HG02885 (cell line): ENCODE results near the gene PLPPR1.
"Not testable (repeated sequence)": the region's sequence is repeated elsewhere in the genome, so short reads cannot be mapped to it uniquely, and the experiment has no call there.

ENCODE experiments used
- ATAC-seq: cut with Tn5 transposase; IDR thresholded peaks from one replicate; pipeline ENCODE4 v1.9.1; 2021; ENCODE audit warnings: mild to moderate bottlenecking; ENCODE audit not compliant: unreplicated experiment, poor library complexity

Gene PLPPR1

GRCh38 chr9:101039581-101039980 lies 11.1 kb downstream of the PLPPR1 start:
- not testable (repeated sequence) for ATAC-seq

- ATAC-seq, result no peak
Measured at GRCh38 chr9:101047848-101048397, 19.4 kb downstream of the PLPPR1 start.

GRCh38 chr9:101050650-101051049 lies 22.1 kb downstream of the PLPPR1 start:
- no peak for ATAC-seq

- ATAC-seq, result no peak
Measured at GRCh38 chr9:101054657-101055056, 26.1 kb downstream of the PLPPR1 start.

- no peak for ATAC-seq
Measured at GRCh38 chr9:101055516-101055915, 27.0 kb downstream of the PLPPR1 start.

- no peak for ATAC-seq
Measured at GRCh38 chr9:101062686-101063085, 34.2 kb downstream of the PLPPR1 start.

- ATAC-seq, result no peak
Measured at GRCh38 chr9:101063192-101063591, 34.7 kb downstream of the PLPPR1 start.

- no peak for ATAC-seq
Measured at GRCh38 chr9:101064206-101064605, 35.7 kb downstream of the PLPPR1 start.

- ATAC-seq, result no peak
Measured at GRCh38 chr9:101065930-101066329, 37.4 kb downstream of the PLPPR1 start.

GRCh38 chr9:101068696-101069095 lies 40.2 kb downstream of the PLPPR1 start:
- no peak for ATAC-seq

GRCh38 chr9:101072259-101072658 lies 43.7 kb downstream of the PLPPR1 start:
- ATAC-seq, result no peak

GRCh38 chr9:101073122-101073521 lies 44.6 kb downstream of the PLPPR1 start:
- no peak for ATAC-seq

GRCh38 chr9:101081641-101082040 lies 53.1 kb downstream of the PLPPR1 start:
- ATAC-seq, result no peak

- no peak for ATAC-seq
Measured at GRCh38 chr9:101083448-101084202, 55.1 kb downstream of the PLPPR1 start.

GRCh38 chr9:101087426-101087825 lies 58.9 kb downstream of the PLPPR1 start:
- ATAC-seq, result no peak

- no peak for ATAC-seq
Measured at GRCh38 chr9:101092922-101093321, 64.4 kb downstream of the PLPPR1 start.

GRCh38 chr9:101093620-101094019 lies 65.1 kb downstream of the PLPPR1 start:
- no peak for ATAC-seq

GRCh38 chr9:101094686-101095085 lies 66.2 kb downstream of the PLPPR1 start:
- no peak for ATAC-seq

GRCh38 chr9:101097210-101097609 lies 68.7 kb downstream of the PLPPR1 start:
- no peak for ATAC-seq

GRCh38 chr9:101098392-101098791 lies 69.9 kb downstream of the PLPPR1 start:
- ATAC-seq, result no peak

- ATAC-seq, result no peak
Measured at GRCh38 chr9:101114317-101114716, 85.8 kb downstream of the PLPPR1 start.

- ATAC-seq, result no peak
Measured at GRCh38 chr9:101115102-101115501, 86.6 kb downstream of the PLPPR1 start.
